GM19372 (cell line): ENCODE results near the gene MFSD12.
"Not testable (repeated sequence)": the region's sequence is repeated elsewhere in the genome, so short reads cannot be mapped to it uniquely, and the experiment has no call there.

Experiments used
- ATAC-seq: cut with Tn5 transposase; IDR thresholded peaks from one replicate; pipeline ENCODE4 v1.9.1; 2021; ENCODE audit warnings: mild to moderate bottlenecking, low read depth, moderate library complexity; ENCODE audit not compliant: unreplicated experiment

Gene MFSD12

GRCh38 chr19:3585301-3586126, 28.1 kb upstream of the MFSD12 start, which contains the start of gene GIPC3:
Gene GIPC3, plus strand, starts transcription at chr19:3585478. Its CDS starts 120 bp downstream, at chr19:3585598.
- ATAC-seq, result no peak

DNA sequence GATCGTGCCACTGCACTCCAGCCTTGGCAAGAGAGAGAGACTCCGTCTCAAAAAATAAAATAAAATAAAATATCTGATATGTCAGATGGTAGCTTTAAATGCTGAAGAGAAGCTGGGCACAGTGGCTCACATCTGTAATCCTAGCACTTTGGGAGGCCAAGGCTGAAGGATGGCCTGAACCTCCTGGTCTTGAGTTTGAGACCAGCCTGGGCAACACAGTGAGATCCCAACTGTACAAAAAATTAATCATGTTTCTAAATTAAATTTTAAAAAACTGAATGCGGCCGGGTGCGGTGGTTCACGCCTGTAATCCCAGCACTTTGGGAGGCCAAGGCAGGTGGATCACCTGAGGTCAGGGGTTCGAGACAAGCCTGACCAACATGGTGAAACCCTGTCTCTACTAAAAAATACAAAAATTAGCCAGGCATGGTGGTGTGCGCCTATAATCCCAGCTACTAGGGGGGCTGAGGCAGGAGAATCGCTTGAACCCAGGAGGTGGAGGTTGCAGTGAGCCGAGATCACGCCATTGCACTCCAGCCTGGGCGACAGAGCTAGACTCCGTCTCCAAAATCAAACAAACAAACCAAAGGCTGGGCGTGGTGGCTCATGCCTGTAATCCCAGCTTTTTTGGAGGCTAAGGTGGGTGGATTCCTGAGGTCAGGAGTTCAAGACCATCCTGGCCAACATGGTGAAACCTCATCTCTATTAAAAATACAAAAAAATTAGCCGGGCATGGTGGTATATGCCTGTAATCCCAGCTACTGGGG, 26.8 kb upstream of the MFSD12 start:
- not testable (repeated sequence) for ATAC-seq

DNA sequence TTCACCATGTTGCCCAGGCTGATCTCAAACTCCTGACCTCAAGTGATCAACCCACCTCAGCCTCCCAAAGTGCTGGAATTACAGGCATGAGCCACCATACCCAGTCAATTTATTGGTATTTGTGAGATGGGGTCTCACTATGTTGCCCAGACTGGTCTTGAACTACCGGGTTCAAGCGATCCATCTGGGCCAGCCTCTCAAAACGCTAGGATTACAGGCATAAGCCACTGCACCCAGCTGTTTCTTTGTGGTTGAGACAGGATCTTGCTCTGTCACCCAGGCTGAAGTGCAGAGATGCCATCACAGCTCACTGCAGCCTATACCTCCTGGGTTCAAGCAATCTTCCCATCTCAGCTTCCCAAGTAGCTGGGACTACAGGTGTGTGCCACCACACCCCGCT, 24.4 kb upstream of the MFSD12 start:
- ATAC-seq, result not testable (repeated sequence)

- no peak for ATAC-seq
Observed at GRCh38 chr19:3580156-3580934, 23.0 kb upstream of the MFSD12 start.

- ATAC-seq, result no peak
Observed at GRCh38 chr19:3578390-3578789, 21.0 kb upstream of the MFSD12 start.

GRCh38 chr19:3577723-3578344, 20.4 kb upstream of the MFSD12 start:
- ATAC-seq, result no peak

- ATAC-seq, result no peak
Observed at GRCh38 chr19:3576696-3577443, 19.5 kb upstream of the MFSD12 start.

DNA sequence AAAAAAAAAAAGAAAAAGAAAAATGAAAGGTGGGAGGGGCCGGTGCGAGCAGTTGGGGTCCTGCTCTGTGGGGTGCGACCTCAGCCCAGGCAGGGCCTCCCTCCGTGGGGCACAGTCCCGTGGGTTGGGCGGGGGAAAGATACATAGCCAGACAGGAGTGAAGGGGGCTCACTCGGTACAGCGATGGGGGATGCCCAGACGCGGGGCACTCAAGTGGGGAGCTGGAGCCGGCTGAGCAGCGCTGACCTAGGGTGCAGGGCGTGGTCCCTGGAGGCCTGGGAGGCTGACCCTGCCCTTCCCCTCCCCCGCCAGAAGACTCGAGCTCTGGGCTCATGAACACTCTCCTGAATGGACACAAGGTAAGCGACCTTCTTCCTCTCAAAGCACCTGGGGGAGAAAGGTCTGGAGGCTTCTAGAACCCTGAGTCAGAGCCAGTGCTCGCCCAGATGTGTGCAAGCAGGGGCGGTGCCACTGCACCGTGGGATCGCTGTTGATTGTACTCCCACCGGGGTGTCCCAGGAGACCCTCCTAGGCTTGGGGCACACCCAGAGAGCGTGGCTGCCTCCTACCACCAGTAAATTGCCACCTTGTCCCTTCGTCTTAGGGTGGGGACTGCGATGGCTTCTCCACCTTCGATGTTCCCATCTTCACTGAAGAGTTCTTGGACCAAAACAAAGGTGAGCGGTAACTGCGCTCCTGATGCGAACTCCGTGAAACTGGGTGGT, 18.7 kb upstream of the MFSD12 start:
- no peak for ATAC-seq

DNA sequence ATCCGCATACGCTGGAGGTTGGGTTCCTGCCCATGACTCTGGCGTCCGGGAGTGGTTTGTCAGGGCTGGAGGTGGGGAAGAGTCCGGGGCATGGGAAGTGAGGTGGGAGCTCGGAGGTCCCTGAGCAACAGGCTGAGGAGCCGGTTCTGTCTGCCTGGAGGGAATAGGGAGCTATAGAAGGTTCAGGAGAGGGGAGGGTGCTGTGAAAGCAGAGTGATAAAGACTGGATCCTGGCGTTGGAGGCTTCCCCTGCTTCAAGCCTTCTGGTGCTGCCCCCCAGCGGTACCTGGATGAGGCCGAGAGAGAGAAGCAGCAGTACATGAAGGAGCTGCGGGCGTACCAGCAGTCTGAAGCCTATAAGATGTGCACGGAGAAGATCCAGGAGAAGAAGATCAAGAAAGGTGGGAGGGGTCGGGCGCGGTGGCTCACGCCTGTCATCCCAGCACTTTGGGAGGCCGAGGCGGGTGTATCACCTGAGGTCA, 17.9 kb upstream of the MFSD12 start:
- ATAC-seq, result no peak

DNA sequence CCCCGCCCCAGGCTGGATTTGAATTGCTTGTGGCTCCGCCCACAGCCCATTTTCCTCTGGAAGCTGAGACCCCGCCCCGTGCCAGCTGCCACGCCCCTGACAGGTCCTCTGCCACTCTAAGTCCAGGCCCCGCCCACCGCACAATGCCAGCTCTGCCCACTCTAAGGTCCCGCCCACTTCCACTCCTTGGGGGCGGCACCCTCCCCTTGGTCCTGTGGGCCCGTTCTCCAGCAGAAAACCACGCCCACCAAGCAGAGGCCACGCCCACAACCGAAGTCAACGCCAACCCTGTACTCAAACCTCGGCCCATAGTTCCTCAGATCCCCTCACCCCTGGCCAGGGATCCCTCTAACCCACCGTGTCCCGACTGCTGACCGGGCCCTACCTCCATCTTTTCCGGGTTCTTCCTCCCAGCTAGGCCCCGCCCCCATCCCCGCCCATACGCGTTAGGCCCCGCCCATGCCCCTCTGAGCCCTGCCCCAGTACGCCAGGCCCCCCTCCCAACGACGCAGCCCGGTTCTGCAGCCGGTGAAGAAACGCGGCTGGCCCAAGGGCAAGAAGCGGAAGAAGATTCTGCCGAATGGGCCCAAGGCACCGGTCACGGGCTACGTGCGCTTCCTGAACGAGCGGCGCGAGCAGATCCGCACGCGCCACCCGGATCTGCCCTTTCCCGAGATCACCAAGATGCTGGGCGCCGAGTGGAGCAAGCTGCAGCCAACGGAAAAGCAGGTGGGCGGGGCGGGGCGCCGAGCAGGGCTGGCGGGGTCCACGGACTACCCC, 16.7 kb upstream of the MFSD12 start:
- no peak for ATAC-seq

DNA sequence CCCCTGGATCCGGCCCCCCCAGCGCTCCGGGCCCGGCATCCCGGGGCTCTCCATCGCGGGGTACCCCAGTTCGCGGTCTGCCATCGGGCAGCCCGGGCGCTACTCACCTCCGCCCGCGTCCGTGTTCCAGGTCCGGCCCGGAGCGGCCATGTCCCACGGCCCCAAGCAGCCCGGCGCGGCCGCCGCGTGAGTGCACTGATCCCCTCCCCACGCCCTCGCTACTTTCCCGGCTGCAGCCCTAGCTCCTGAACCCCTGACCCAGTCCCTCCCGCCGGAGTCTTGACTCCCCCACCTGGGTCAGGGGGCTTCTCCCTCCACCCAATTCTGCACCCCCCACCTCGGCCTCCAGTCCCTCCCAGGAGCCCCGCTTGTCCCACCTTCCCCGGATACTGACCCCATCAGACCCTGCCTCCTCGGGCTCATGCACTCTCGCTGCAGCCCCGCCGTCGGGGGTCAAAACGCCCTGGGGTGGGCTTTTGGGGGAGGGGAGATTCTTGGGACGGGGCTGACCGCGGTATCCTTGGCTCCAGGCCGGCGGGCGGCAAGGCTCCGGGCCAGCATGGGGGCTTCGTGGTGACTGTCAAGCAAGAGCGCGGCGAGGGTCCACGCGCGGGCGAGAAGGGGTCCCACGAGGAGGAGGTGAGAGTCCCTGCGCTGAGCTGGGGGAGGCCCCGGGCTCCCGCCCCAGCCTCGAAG, 15.9 kb upstream of the MFSD12 start:
- ATAC-seq, result no peak

DNA sequence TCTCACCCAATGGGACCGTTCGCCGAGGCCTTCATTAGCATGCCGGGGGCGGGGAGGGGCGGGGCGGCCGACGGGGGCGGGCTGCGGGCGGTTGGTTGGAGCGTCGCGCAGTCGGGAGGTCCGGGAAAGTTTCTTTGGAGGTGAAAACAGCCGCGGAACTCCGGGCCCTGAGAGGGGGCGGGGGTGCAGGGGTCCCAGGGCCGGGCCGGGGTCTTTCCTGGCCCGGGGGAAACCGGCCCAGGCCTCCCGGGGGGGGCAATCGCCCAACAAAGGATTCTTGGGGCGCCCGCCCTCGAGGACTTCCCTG, 15.4 kb upstream of the MFSD12 start, which contains the start of gene HMG20B:
Gene HMG20B (plus strand): TSS at position 90 of the 307 bp plus-strand sequence. CDS start 366 bp downstream, outside the sequence.
- ATAC-seq, result no peak

- ATAC-seq, result peak; percentile 84
Observed at GRCh38 chr19:3572132-3572854, 14.9 kb upstream of the MFSD12 start.

DNA sequence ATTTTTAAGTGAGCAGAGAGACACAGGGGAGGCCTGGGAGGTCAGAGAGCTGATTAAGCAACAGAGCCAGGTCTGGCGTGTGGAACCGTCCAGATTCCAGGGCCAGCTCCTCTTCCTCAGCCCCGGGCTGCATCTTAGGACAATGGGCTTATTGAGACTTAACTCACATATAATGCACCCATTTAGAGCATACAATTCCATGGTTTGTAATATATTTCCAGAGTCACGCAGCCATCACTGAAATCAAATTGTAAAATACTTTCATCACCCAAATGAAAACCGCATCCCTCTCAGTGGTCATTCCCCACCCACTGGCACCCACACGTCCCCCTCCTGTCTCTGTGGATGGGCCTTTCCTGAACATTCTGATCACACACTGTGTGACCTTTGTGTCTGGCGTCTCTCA, 13.2 kb upstream of the MFSD12 start:
- ATAC-seq, result no peak

- not testable (repeated sequence) for ATAC-seq
Observed at GRCh38 chr19:3570042-3570441, 12.7 kb upstream of the MFSD12 start.

DNA sequence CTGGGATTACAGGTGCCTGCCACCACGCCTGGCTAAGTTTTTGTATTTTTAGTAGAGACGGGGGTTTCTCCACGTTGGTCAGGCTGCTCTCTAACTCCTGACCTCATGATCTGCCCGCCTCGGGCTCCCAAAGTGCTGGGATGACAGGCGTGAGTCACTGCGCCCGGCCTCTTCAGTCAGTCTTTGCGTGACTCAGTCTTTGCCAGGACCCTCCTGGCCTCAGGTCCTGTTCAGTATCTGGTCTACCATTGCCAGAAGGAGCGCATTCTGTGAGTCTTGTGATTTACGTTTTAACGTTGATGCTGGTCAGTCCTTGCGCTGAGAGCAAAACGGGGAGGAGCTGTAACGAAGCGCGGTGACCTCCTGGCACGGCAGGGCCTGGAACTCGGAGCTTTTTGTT, 7.8 kb upstream of the MFSD12 start:
- no peak for ATAC-seq
